Tibial nerve (tissue), 3 donors: Measurements from ENCODE around the gene CNOT2.

Source experiments
- POLR2A ChIP-seq, 2 donors: fragments of 450-650 bp; IDR thresholded peaks; one replicate each; pipeline ENCODE4 v1.6.1; 2017; ENCODE audit warnings: antibody characterized with exemption in 2 of 2, mild to moderate bottlenecking in 2 of 2, moderate library complexity in 2 of 2
- TF ChIP-seq, protein P1 (sequence below), 5 experiments: fragments of 200-600 bp in 3 of 5; fragments of 450-650 bp in 2 of 5; sonication (generic) in 3 of 5; IDR thresholded peaks; one replicate each; pipeline ENCODE4 v1.5.1; 2016 to 2019; ENCODE audit warnings: antibody characterized with exemption in 5 of 5, mild to moderate bottlenecking in 3 of 5, moderate library complexity in 2 of 5

GRCh38 chr12:70327541-70327940 is 84.3 kb downstream of the CNOT2 start:
- TF ChIP-seq, protein P1, sequence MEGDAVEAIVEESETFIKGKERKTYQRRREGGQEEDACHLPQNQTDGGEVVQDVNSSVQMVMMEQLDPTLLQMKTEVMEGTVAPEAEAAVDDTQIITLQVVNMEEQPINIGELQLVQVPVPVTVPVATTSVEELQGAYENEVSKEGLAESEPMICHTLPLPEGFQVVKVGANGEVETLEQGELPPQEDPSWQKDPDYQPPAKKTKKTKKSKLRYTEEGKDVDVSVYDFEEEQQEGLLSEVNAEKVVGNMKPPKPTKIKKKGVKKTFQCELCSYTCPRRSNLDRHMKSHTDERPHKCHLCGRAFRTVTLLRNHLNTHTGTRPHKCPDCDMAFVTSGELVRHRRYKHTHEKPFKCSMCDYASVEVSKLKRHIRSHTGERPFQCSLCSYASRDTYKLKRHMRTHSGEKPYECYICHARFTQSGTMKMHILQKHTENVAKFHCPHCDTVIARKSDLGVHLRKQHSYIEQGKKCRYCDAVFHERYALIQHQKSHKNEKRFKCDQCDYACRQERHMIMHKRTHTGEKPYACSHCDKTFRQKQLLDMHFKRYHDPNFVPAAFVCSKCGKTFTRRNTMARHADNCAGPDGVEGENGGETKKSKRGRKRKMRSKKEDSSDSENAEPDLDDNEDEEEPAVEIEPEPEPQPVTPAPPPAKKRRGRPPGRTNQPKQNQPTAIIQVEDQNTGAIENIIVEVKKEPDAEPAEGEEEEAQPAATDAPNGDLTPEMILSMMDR (IDR thresholded peaks at IDR 0.05) = no peak
- no peak for TF ChIP-seq POLR2A (IDR thresholded peaks at IDR 0.05)
